ENCODE measurements around the gene VRK1.

DNA sequence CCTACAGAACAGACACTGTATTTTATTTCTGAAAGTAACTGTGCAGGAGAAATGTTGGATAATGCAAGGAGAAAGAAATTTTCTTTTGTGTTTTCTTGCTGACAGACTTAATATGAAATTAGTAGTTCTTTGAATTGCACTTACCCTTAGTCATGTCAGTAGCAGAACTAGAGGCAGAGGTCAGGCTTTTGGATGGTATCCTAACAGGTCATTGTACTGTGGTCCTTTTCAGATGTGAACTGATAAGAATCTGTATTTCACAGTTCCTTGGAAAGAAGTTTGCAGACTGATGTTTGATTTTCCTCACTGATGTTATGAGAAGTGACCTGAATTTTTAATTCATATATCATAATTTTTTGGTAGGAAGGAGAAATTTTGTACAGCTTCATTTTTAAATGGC, 46.0 kb downstream of the VRK1 start:
- TF ChIP-seq, protein P1, sequence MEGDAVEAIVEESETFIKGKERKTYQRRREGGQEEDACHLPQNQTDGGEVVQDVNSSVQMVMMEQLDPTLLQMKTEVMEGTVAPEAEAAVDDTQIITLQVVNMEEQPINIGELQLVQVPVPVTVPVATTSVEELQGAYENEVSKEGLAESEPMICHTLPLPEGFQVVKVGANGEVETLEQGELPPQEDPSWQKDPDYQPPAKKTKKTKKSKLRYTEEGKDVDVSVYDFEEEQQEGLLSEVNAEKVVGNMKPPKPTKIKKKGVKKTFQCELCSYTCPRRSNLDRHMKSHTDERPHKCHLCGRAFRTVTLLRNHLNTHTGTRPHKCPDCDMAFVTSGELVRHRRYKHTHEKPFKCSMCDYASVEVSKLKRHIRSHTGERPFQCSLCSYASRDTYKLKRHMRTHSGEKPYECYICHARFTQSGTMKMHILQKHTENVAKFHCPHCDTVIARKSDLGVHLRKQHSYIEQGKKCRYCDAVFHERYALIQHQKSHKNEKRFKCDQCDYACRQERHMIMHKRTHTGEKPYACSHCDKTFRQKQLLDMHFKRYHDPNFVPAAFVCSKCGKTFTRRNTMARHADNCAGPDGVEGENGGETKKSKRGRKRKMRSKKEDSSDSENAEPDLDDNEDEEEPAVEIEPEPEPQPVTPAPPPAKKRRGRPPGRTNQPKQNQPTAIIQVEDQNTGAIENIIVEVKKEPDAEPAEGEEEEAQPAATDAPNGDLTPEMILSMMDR (IDR thresholded peaks at IDR 0.05), result no peak
- no peak for TF ChIP-seq POLR2AphosphoS5 (IDR thresholded peaks at IDR 0.05)

Measured in suprapubic skin (tissue), 3 donors.